Thyroid gland (tissue), 4 donors: ENCODE measurements around the gene SNRPD3.

Source experiments
- CTCF ChIP-seq, 6 experiments: fragments of 200-600 bp in 3 of 6; fragments of 450-650 bp in 3 of 6; sonication (generic) in 3 of 6; IDR thresholded peaks; one replicate each; pipeline ENCODE4 v1.5.1; 2016 to 2019; ENCODE audit warnings: antibody characterized with exemption in 6 of 6, mild to moderate bottlenecking in 2 of 6, inconsistent platforms in 1 of 6, moderate library complexity in 1 of 6
- POLR2A ChIP-seq, 2 donors: fragments of 450-650 bp; IDR thresholded peaks; one replicate each; pipeline ENCODE4 v1.6.1; 2017; ENCODE audit warnings: antibody characterized with exemption in 2 of 2, mild to moderate bottlenecking in 2 of 2, moderate library complexity in 1 of 2

GRCh38 chr22:24595228-24595627 lies 39.4 kb downstream of the SNRPD3 start:
- TF ChIP-seq CTCF (IDR thresholded peaks at IDR 0.05) = no peak
- TF ChIP-seq POLR2A (IDR thresholded peaks at IDR 0.05) = no peak
